A673 (cell line): ENCODE data around the gene P2RY4.

Experiments
- CTCF ChIP-seq: fragments of 300-800, 200-600 bp; sonication (generic); conservative IDR thresholded peaks from 2 replicates; pipeline ENCODE4 v1.5.1; 2017; ENCODE audit warnings: low read depth, mild to moderate bottlenecking, antibody characterized with exemption, low read length, moderate library complexity, mixed read lengths
- EZH2 ChIP-seq: fragments of 200-600 bp; sonication (generic); IDR thresholded peaks from 2 replicates; pipeline ENCODE4 v1.6.1; 2017; ENCODE audit warnings: borderline replicate concordance, low read depth, mild to moderate bottlenecking, mixed read lengths, antibody characterized with exemption, low read length; ENCODE audit not compliant: poor library complexity, severe bottlenecking

GRCh38 chrX:70226048-70226447, 34.0 kb downstream of the P2RY4 start:
- no peak for TF ChIP-seq CTCF
- no peak for TF ChIP-seq EZH2
